HG02571 (cell line): Measurements from ENCODE around the gene PXMP2.

Experiments used
- ATAC-seq: cut with Tn5 transposase; IDR thresholded peaks from one replicate; pipeline ENCODE4 v1.9.1; 2021; ENCODE audit warnings: mild to moderate bottlenecking, moderate library complexity; ENCODE audit not compliant: unreplicated experiment

PXMP2 gene

GRCh38 chr12:132660052-132660451, 27.3 kb upstream of the PXMP2 start:
- ATAC-seq = no peak

- no peak for ATAC-seq
These were observed 26.4 kb upstream of the PXMP2 start for GRCh38 chr12:132660996-132661395.

GRCh38 chr12:132661972-132662371, 25.4 kb upstream of the PXMP2 start:
- no peak for ATAC-seq

- no peak for ATAC-seq
These were observed 24.3 kb upstream of the PXMP2 start for GRCh38 chr12:132662901-132663755.

GRCh38 chr12:132664206-132665148, 22.9 kb upstream of the PXMP2 start:
- no peak for ATAC-seq

- no peak for ATAC-seq
These were observed 22.3 kb upstream of the PXMP2 start for GRCh38 chr12:132665149-132665491.

- ATAC-seq = no peak
These were observed 21.6 kb upstream of the PXMP2 start for GRCh38 chr12:132665794-132666193.

- no peak for ATAC-seq
These were observed 18.9 kb upstream of the PXMP2 start for GRCh38 chr12:132668191-132669088.

GRCh38 chr12:132669166-132669879, 18.1 kb upstream of the PXMP2 start:
- no peak for ATAC-seq

GRCh38 chr12:132672116-132672515, 15.3 kb upstream of the PXMP2 start:
- ATAC-seq = no peak

GRCh38 chr12:132672678-132673077, 14.7 kb upstream of the PXMP2 start:
- no peak for ATAC-seq

GRCh38 chr12:132673288-132674179, 13.9 kb upstream of the PXMP2 start:
- no peak for ATAC-seq

- ATAC-seq = no peak
These were observed 12.8 kb upstream of the PXMP2 start for GRCh38 chr12:132674561-132674960.

GRCh38 chr12:132675757-132676432, 11.5 kb upstream of the PXMP2 start:
- ATAC-seq = no peak

- ATAC-seq = no peak
These were observed 9.9 kb upstream of the PXMP2 start for GRCh38 chr12:132677492-132677891.

- ATAC-seq = no peak
These were observed 2.0 kb upstream of the PXMP2 start for GRCh38 chr12:132685400-132685799.

- ATAC-seq = peak; percentile 16
These were observed 569 bp upstream of the PXMP2 start for GRCh38 chr12:132686825-132687210.

- ATAC-seq = no peak
These were observed 1.8 kb downstream of the PXMP2 start for GRCh38 chr12:132689227-132689626.

- ATAC-seq = no peak
These were observed 2.7 kb downstream of the PXMP2 start for GRCh38 chr12:132690112-132690511.
